GM18907 (cell line): ENCODE data around the gene TEKT3.

ENCODE experiments used
- ATAC-seq: cut with Tn5 transposase; IDR thresholded peaks from one replicate; pipeline ENCODE4 v1.9.1; 2021; ENCODE audit warnings: mild to moderate bottlenecking, moderate library complexity; ENCODE audit not compliant: unreplicated experiment

The TEKT3 gene

DNA sequence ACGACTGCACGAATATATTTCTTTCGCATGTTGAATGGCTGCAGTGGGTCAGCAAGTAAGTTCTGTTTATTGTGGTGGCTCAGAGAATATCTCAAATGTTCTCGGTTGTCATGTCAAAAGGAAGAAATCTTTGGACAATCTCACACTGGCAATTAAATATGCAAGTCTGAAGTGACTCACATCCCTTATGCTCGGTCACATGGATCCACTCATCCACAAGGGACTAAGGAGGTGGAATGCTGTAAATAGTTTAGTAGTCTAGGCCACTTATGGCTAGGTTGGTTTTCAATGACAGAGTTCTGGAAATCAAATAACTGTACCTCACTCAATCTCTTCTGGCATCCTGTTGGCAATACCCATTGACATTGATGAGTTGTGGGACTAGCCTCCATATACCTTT is 43.2 kb downstream of the TEKT3 start:
- ATAC-seq = no peak

DNA sequence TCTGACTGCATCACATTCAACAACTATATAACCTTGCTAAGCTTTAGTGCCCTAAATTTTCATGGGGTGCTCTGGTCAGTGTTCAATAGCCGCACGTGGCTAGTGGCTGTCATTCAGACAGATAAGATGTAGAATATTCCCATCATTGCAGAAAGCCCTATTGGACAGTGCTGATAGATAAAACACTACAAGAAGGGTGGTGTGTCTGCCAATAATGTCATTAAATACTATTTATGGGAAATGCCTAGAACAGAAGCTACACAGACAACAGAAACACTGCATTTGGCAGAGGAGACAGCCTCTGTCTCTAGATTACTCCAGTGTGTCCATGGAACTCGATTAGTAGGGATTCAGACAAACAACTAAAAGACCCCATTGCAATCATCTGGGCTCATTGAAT is 47.8 kb downstream of the TEKT3 start:
- ATAC-seq = no peak

DNA sequence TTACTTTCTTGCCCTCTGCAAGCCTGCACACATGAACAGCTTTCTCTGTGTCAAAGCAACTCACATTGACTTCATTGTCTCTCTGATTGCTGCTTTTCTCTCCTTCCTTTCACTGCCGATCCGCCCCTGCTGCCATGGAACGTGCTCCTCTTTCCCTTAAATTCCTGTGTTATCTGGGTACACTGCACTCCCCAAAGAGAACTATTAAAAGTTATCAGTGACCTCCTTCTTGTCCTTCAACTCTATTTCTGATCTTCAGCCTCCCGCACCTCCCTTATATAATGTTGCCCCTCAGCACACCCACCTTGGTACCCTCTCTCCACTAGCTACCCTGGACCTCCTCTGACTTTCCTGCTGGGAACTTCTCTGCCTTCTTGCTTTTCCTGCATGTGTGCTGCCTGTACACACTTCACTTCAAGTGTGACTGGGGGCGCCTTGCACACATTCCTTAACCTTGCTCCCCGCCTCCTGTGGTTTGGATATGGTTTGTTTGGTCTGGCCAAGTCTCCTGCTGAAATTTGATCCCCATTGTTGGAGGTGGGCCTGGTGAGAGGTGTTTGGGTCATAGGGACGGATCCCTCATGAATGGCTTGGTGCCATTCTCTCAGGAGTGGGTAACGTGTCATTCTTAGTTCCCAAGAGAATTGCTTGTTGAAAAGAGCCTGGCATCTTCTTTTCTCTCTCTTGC is 49.6 kb downstream of the TEKT3 start:
- ATAC-seq = no peak

DNA sequence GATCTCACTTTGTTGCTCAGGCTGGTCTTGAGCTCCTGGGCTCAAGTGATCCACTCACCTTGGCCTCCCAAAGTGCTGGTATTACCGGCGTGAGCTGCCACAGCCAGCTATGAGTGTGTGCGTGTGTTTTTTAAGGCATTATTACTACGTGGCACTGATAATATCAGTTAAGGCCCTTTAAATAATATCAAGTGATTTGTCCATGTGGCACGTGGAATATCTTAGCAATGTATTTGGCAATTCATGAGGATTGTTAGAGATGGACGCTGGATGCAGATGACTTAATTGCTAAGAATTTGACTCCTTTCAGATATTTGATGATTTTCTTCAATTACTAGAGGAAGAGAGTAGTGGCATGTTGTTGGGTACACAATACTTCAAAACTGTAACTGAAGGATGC is 50.8 kb downstream of the TEKT3 start:
- ATAC-seq = no peak

DNA sequence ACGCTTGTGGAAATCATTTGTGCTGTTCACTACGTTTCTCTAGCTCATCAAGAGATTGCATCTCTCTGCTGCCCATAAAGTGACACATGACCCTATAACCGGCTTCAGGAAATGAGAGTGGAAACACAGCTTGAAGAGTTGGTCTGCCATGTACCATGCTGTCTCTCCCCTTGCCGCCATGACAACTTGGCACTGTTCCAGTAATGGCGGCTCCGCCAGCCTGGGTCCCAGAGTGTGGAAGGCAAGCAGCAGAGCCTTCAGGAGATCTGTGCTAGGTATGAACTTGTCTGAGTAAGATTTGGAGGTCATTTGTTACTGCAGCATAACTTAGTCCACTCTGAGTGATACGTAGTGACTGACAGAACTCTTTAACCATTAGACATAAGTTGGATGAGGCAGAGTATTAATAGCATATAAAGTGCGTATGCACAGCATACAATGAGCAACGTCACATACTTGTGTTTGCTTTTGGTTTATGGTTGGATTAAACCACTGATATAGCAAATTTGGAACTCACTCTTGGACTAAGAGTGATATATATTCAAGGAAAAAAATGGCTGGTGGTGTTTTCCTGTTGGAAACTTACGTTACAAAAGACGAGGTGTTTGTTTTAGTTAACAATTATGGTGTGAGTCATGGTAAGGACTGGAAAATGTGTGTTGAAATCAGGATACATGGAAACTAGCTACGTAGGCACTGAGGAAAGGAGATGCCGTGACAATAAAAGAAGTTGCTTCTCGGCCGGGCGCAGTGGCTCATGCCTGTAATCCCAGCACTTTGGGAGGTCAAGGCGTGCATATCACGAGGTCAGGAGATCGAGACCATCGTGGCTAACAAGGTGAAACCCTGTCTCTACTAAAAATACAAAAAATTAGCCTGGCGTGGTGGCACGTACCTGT is 51.9 kb downstream of the TEKT3 start:
- no peak for ATAC-seq

DNA sequence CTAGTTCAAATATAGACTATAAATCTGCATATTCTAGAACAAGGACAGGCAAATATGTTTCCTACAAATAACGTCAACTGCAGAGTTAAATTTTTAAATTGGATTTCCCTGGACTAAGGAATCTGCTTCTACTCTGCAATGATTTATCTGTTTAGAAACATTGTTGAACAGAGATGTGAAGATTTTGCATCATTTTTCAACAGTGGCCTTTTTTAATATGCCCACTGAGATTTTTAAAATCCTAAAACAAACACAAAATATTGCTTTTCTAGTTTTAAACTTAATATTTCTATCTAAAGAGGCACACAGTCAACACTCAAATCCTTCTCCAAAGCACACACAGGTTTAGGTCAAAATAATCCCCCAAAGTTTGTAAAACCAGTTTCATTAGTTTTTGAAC is 52.5 kb downstream of the TEKT3 start:
- no peak for ATAC-seq

DNA sequence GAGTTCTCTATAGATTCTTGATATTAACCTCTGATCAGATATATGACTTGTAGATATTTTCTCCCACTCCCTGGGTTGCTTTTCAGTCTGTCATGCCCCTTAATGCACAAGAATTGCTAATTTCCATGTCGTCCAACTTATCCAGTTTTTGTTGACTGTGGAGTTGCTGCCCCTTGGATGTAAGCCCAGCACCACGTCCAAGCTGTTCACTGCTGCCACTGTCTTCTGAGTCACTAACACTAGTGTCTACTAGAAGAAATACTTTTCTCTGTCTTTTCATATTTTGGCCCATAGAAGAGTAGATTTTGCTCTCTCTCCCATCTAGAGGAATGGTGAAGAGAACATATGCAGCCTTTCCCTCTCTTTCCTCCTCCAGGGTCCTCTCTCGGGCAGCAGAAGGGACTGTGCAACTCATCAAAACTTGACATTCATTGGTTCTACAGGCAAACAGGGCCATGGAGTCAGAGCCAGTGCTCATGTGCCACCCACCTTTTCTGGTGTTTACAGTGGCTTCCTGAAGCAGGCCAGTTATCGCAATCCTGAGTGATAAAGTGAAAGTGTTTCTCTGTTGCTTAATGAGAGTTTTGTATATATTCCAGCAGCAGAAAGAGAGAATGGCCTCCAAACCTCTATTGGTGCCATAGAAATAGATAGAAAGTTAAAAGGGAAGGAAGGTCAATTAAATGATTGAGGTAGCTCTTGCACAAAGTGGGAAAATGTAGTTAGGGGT is 53.7 kb downstream of the TEKT3 start:
- ATAC-seq = no peak

DNA sequence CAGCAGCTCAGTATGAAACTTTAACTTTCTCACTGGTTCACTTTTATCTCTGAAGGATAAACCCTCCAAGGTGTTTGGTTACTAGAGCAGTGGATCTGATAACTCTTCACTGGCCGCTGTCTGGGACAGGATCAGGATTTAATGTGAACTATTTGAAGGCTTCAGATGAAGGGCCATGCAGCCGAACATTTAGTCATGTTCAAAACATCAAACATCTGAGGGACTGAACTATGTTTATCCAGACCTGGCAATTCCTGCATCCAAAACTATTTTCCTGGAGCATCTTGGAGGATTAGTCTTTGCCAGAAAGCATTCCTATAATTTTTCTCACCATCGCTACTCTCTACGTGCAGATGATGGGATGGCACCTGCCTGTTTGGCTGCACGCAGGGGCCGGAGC is 55.9 kb downstream of the TEKT3 start:
- no peak for ATAC-seq

DNA sequence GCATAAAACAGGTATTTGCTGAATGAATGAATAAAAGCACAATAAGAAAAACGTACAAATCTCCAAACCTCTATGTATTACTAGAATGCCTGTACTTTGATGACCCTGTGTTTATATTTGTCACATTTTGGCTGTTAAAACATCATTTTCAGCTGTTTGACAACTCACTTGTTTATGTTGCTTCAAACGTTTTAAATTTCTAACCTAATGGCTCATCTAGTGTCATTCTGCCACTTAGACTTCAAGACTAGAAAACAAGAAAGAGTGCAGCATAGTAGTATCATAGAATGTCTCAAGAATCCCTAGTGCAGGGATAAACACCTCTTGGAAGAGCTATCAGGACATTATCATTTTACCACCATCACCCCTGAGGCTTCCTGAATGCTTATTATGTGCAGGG is 56.9 kb downstream of the TEKT3 start:
- ATAC-seq = no peak

DNA sequence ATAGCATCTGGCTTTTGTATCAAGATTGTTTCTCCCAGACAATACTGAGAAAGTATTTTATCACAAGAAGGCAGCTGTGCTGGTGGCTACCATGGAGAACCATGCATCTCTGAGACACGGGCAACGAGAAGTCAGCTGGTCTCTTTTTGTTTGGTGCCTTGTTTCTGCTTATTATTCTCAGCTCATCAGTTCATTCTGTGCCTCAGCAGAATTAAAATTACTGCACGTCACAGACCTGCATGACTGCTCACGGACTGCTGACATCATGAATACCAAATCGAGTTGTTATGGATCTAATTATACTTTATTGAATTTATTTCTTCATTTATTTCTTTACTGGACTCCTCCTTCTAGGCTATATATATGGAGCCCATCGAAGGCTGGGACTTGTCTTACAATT is 57.3 kb downstream of the TEKT3 start:
- ATAC-seq = no peak

DNA sequence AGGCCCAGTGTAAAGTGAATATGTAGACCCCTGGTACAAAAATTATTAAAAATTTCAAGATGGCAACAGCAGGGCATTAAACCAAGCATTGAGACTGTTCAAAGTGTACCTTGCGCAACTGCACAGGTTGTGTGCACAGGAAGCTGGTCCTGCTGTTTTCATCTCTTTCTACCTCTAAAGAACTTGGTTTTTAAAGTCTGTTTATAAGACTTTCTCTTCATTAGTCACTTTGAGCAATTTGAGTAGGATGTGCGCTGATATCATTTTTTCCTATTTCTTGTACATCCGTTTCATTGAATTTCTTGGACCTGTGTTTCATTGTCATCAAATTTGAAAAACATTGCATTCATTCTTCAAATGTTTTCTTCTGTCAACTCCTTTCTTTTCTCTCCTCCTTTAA is 59.5 kb downstream of the TEKT3 start:
- ATAC-seq = no peak

DNA sequence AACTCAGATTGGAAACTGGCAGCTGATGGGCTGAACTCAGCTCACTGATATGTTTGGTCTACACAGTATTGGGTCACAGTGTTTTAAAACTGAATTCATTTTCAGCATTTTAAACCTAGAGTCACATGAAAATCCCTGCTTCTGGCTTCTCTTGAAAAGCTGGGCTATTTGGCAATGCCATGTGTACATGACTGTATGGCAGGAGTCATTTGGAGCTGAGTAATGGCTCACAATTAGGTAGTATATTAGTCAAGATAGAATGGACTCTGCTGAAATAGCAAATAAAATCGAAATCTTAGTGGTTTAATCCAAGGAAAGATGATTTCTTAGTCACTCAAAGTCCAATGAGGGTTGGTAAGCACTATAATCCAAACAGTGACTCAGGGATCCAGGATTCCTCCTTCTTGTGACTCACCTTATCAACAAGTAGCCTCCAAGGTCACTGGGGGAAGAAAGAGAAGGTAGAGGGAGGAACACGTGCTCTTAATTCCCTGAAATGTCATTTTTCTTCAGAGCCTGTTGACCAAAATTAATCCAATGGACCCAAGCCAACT is 62.4 kb downstream of the TEKT3 start:
- no peak for ATAC-seq

DNA sequence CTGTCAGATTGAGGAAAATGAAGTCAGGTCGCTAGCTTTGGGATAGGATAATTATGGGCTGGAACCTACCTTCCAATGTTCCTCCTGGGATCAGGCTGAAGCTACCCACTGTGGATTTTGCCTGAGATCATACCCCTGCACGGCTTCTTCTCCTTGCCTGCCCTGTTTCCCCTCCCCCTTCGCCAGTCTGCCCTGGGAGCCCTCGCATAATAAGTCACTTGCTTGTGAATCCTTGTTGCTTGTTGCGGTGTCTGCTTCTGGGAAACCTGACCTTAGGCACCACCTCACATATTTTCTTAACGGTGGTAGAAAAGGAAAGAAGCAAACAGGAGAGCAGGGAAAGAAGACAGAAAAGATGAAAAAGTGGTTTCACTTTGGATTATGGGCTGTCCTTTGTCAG is 63.0 kb downstream of the TEKT3 start:
- no peak for ATAC-seq

DNA sequence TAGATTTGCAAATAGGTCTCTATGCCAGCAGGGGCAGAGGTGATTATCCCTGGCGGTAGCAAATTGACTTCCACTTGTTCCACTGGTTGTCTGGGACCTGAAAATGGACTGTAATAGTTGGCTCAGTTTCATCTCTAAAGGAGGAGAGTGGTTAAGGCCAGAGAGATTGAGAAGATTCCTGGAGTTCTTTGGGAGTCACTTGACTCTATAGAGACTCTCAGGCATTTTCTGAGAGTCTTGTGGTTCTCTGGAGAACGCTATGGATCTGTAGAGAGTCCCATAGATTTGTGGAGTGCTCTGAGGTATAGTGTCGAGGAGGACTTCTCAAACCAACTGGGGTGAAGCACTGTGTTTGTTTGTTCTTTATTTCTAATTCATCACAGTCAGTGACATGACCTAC is 67.4 kb downstream of the TEKT3 start:
- ATAC-seq = no peak

DNA sequence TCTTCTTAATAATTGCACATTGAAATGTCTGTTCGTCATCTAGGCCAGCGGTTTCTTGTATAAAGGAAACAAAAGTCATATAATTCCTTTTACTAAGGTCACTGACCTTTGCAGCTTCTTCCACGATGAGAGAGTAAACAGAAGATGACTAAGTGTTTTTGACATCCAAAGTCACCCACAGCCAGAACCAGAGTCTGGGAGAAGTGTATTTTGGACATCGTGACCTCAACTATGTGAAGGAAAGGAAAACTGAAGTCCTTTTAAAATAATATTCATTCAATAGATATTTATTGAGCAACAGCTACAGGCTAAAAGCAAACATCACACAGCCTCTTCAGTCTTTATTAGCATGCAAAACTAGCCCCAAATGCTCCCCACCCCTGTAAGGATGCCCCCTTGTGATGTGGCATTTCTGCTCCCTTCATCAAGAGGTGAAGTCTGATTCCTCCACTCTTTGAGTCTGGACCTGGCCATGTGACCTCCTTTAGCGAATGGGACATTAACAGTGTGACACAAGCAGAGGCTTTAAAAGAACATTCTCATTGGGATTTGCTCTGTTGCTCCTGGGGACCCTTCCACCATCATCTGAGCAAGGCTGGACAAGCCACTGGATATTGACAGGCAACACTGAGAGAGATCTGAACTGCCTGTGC is 68.1 kb downstream of the TEKT3 start:
- ATAC-seq = no peak

DNA sequence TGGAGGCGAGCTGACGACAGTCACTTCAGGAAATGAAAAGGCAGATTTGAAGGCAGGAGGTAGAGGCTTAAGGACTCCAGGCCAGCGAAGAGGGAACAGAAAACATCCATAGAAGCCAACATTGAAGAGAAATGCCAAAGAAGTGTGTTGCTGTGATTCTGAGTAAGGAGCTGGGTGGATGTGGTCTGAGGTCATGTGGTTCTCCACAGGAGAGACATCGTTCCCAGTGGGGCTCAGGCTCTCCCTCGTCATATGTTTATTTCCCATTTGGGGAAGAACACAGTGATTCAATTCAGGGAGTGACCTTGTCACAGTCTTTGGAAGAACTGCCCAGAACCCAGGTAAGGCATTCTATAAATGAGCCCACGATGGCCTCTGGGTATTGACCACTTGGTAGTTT is 69.7 kb downstream of the TEKT3 start:
- no peak for ATAC-seq

DNA sequence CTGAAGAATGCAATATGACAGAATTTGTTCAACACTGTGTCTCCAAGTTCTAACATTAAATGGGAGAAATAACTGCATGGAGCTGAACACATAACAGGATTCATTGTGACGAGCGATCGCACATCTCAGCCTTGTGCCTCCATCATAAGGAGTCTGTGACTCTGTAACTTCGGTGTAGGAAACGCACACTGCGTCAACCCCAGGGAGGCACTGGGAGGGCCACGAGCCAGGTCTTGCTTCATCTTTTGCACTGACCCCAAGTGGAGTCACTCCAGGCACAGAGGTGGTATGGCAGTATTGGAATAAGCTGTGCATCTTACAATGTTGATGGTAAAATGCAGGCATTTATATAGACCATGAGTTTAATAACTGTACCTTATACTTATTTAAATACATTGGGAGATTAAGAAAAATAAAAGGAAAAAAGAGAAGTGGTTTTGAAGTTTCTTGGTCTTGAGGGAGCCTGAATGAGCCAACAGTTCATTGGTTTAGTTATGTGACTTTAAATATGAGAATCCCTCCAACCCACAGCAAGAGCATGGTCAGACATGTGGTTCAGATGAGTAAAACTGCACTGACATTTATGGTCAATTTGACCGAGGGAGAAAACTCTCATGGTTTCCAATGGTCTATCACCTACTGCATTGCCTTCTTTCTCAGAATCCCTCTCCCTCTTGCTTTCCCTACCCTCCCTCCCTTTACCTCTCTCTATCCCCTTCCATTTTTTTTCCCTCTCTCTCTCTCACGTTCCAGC is 70.6 kb downstream of the TEKT3 start:
- ATAC-seq = no peak

DNA sequence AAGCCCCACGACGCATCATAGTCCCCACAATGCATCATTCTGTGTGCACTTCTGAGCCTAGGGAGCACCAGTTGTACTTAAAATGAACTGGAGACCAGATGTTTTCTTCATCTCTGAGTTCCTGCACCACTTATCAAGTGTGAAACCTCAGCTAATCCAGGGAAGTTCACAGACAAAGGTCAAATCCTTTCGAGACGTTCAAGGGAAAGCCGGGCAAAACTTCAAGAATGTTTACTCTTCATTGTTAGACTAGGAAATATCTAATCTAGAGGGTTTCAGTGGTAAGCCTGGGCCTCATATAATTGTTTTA is 71.7 kb downstream of the TEKT3 start:
- ATAC-seq = no peak

DNA sequence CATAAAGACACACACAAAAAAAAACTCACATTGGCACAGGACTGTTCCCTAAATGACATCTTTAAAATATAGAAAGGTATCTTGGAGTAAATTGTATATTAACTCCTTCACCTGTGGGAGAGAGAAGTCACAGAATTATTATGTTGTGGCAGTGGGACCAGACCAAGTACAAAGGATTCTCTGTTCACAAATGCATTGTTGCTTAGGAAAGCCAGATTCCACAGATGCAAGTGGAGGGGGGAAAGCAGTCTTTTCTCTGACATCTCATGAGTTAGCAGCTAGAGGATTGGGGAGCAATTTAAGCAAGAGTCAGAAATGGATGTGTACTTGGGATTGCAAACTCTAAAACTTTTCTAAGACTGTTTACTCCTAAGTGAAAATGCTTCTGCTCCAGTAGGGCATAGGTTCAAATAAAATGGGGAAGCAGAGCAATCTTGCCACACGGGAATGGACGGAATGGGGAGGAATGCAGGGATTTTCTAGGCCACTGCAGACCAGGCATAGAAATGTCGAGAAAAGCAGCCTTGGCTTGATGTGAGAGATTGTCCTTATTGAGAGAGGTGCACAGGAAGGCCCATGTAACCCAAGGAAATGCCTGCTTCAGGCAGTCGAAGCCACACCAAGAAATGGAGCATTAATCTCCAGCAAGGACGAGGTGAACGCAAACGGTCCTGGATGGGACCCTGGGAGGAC is 72.2 kb downstream of the TEKT3 start:
- no peak for ATAC-seq

DNA sequence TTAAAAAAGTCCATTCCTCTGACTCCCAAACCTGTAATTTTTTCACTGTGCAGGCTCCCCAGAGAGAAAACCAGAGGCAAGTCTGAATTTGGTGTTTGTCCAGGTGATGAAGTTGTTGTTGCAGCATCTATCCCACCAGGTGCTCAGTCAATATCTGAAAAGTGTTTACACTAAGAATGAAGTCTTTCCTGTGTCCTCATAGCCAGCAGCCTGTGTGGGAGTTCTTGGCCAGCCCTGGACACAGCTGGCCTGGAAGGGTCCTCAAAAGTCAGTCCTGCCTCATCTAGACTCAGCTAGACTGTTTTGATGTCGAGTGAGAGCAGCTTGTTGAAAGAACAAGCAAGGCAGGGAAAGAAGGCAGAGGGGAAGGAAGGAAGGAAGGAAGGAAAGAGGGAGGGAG is 72.9 kb downstream of the TEKT3 start:
- no peak for ATAC-seq
